Activated gamma-delta T cell treated with anti-CD3 and anti-CD28 coated beads, Interleukin-2, amount 50 U/mL, for 16 hours (primary cell): Measurements from ENCODE around the gene SMARCC1.
"Not testable (repeated sequence)": the region's sequence is repeated elsewhere in the genome, so short reads cannot be mapped to it uniquely, and the experiment has no call there.

Source experiments
- DNase-seq: peaks from one replicate; pipeline ENCODE4 v3.0.0-alpha.2; 2020; ENCODE audit warnings: low read depth

SMARCC1 gene

DNA sequence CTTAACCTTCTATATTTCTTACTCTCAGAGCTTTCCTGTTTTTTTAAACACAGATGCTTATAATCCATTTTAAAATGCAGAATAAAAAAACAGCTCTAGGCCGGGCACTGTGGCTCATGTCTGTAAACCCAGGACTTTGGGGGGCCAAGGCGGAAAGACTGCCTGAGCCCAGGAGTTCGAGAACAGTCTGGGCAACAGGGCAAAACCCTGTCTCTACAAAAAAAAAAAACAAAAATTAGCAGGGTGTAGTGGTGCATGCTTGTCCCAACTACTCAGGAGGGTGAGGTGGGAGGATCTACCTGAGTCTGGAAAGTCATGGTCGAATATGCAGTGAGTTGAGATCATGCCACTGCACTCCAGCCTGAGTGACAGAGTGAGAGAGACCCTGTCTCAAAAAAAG, 15.5 kb downstream of the SMARCC1 start:
- no peak for DNase-seq

DNA sequence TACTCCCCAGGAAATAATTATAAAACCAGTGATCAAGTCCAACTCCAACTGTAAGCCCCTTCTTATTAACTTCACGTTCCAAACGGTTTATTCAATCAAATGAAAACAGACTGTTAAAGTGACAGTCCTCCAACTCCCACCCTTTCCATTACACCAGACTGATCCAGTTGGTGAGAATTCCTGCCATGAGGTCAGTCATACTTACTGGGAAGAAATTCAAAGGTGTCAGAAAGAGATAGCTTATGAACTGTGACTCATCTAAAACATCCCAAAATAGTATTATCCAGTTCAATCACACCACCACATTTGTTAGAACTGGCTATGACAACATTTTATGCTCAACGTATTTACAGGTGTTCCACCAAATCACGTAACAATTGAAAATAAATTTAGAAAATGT, 19.5 kb downstream of the SMARCC1 start:
- DNase-seq = no peak

DNA sequence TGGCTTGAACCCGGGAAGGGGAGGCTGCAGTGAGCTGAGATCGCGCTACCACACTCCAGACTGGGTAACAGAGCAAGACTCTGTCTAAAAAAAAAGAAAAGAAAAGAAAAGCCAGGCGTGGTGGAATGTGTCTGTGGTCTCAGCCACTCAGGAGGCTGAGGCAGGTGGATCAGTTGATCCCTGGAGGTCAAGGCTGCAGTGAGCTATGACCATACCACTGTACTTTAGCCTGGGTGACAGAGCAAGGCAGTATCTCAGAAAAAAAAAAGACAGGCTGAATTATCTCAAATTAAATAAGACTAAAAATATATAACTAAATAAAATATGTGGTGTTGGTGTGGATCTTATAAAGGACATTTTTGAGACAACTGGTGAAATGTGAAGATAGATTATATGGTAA, 20.6 kb downstream of the SMARCC1 start:
- DNase-seq = no peak

DNA sequence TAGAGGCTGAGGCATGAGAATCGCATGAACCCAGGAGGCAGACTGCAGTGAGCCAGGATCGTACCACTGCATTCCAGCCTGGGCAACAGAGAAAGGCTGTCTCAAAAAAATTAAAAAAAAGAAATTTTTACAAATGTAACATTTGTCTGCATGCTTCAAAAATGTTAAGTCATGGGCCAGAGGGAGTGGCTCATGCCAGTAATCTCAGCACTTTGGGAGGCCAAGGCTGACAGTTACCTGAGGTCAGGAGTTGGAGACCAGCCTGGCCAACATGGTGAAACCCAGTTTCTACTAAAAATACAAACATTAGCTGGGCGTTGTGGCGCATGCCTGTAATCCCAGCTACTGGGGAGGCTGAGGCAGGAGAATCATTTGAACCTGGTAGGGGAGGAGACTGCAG, 21.5 kb downstream of the SMARCC1 start:
- not testable (repeated sequence) for DNase-seq

DNA sequence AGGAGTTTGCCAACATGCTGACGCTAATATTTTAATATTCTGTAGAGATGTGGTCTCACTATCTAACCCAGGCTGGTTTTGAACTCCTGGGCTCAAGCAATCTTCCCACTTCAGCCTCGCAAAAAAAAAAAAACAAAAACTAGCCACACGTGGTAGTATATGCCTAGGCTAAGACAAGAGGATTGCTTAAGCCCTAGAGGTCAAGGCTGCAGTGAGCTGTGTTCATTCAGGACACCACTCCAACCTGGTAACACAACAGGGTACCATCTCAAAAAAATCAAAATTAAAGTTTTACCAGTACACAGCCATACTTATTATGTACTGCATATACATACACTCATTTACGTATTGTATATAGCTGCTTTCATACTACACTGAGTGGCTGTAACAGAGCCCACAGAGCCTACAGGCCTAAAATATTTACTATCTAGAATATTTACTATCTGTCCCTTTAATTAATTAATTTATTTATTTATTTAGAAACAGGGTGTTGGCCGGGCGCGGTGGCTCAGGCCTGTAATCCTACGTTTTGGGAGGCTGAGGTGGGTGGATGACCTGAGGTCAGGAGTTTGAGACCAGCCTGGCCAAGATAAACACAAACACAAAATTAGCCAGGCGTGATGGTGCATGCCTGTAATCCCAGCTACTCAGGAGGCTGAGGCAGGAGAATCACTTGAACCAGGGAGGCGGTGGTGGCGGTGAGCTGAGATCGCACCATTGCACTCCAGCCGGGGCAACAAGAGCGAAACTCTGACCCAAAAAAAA, 23.2 kb downstream of the SMARCC1 start:
- DNase-seq = no peak

DNA sequence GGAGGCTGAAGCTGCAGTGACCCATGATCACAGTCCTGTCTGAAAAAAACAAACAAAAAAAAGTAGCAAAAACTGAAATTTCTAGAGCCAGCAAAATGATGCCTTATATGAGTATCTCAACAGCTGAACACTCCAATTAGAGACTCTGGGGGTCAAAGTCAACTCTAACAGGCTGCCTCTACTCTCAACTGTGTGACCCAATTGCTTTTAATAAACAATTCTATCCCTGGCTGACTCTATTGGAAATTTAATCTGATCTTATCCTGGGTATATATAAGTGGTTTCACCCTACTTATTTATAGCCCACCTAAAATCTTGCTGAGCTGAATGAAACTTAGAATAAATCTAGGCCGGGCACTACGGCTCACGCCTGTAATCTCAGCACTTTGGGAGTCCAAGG, 29.0 kb downstream of the SMARCC1 start:
- no peak for DNase-seq

DNA sequence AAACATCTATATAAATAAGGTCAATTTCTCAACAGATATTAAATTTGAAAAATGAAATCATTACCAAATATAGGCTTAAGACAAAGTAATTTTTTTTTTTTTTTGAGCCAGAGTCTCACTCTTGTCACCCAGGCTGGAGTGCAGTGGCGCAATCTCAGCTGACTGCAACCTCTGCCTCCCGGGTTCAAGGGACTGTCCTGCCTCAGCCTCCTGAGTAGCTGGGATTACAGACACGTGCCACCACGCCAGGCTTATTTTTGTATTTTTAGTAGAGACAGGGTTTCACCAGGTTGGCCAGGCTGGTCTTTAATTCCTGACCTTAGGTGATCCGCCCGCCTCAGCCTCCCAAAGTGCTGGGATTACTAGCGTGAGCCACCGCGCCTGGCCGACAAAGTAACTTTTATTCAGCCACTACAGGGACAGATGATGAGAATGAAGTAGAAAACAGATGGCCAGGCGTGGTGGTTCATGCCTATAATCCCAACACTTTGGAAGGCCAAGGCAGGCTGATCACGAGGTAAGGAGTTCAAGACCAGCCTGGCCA, 30.8 kb downstream of the SMARCC1 start:
- DNase-seq = not testable (repeated sequence)

DNA sequence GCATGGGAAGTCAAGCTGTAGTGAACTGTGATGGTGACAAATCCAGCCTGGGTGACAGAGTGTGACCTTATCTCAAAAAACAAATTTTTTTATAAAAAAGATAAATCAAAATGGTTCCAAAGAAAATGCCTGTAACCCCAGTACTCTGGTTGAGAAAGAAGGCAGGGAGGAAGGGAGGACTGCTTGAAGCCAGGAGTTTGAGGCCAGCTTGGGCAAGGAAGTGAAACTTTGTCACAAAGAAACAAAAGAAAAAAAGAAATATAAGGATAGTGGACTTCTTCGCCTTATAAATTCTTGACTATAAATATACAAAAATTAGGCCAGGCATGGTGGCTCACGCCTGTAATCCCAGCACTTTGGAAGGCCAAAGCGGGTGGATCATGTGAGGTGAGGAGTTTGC, 34.1 kb downstream of the SMARCC1 start:
- no peak for DNase-seq

DNA sequence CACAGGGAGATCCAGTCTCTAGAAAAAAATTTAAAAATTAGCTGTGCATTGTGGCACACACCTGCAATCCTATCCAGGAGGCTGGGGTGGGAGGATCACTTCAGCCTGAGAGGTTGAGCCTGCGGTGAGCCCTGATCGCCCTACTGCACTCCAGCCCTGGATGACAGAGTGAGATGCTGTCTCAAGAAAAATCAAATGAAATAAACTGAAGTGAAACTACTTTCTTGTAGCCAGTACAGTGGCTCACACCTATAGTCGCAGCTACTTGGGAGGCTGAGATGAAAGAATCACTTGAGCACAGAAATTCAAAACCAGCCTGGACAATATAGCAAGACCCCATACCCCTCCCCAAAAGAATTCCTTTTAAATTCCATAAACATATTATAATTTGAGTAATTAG, 35.4 kb downstream of the SMARCC1 start:
- DNase-seq = no peak

DNA sequence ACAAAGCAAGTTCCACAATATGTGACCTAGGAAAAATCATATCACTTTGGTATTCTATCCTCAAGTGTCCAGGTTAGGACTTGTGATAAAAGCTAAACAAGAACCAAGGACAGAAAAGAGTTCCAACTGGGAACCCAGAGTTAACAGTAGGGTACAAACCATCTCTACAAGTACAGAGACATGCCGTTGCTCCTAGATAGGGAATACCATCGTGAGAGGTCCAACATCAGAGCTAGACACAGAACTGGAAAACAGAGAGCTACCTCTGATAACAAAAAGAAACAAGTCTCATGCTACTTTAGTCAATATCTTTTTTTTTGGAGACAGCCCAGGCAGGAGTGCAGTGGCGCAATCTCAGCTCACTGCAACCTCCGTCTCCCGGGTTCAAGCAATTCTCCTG, 37.8 kb downstream of the SMARCC1 start:
- DNase-seq = no peak

DNA sequence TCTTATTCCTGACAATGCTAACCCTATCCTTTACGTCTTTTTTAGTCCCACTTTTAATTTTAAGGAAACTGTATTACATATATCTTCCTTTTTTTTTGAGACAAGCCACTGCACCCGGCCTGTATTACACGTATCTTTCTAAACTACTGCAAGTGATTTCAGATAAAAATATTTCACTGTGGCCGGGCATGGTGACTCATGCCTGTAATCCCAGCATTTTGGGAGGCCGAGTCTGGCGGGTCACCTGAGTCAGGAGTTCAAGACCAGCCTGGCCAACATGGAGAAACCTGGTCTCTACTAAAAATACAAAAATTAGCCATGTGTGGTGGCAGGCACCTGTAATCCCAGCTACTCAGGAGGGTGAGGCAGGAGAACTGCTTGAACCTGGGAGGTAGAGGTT, 38.3 kb downstream of the SMARCC1 start:
- DNase-seq = not testable (repeated sequence)

DNA sequence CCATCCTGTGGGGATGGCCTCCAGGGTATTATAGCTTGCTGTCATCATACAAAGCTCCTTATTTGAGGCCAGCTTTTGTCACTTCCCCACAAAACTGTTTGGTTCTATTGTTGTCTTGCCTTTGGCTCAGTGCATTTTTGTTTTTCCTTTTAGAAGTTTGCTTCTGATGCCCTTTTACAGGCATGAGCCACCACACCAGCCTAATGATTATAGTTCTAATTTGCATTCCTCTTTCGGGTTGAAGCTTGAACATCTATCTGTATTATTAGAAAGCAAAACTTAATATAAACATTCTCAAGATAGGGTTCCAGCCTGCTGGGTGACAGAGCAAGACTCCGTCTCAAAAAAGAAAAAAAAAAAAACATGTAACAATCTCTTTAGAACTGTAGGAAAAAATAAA, 39.8 kb downstream of the SMARCC1 start:
- DNase-seq = no peak

DNA sequence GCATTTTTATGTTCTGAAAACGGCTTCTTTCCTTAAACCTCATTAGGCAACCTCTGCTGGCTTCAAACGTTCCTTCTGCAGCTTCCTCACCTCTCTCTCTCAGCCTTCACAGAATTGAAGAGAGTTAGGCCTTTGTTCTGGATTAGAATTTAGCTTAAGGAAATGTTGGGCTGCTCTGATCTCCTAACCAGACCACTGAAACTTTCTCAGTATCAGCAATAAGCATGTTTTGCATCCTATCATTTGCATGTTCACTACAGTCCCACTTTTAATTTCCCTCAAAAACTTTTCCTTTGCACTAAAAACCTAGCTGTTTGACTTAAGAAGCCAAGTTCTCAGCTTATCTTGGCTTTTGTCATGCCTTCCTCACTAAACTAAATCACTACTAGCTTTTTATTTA, 49.5 kb downstream of the SMARCC1 start:
- no peak for DNase-seq

DNA sequence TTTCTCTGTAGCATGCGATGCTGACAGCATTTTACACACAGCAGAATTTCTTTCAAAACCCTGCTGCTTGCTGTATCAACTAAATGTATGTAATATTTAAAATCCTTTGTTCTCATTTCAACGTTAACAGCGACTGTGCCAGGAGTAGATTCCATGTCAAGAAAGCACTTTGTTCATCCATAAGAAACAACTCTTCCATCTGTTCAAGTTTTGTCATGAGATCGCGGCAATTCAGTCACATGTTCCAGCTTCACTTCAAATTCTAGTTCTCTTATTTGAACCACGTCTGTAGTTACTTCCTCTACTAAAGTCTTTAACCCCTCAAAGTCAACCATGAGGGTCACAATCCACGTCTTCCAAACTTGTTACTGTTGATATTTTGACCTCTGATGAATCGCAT, 50.6 kb downstream of the SMARCC1 start:
- no peak for DNase-seq

DNA sequence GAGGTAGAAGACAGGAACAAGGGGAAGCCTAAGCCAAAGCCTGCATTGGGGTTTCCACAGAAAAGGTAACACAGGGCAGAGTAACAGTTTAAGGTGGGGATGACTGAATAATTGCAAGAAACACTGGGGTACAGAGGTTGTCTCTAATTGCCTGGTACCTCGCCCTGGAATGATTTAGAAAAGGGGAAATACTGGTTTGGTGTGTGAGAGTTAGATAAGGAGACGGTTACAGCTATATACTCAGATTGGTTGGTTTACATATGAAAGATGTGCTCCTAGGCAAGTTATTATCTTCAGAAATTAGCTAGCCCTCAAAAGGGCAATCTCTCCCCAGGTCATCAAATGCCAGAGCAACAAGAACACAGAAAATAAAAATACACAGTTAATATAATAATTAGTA, 58.8 kb downstream of the SMARCC1 start:
- DNase-seq = no peak

DNA sequence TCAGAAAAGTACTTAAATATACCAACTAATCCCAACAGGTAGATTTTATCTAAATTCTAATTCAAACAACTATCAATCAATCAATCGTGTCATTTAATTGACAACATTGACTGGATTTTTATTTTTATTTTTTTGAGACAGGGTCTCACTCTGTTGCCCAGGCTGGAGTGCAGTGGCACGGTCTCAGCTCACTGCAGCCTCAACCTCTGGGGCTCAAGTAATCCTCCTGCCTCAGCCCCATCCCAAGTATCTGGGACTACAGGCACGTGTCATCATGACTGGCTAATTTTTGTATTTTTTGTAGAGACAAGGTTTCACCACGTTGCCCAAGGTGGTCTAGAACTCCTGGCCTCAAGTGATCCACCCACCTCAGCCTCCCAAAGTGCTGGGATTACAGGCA, 64.2 kb downstream of the SMARCC1 start:
- not testable (repeated sequence) for DNase-seq

DNA sequence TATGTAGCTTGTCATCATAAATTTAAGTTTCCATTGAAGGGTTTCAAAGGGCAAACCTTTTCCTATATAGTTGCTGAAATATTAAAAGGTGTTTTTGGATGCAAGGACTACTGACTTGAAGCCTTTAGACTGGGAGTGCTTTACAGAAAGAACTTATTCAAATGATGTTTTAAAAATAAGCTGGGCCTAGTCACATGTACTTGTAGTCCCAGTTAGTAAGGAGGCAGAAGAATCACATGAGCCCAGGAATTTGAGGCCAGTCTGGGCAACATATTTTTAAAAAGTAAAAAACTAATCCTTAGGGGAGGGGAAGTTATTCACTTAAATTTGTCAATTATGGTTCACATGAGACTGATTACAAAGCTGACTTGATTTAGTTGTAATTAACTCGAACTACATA, 65.0 kb downstream of the SMARCC1 start:
- no peak for DNase-seq

DNA sequence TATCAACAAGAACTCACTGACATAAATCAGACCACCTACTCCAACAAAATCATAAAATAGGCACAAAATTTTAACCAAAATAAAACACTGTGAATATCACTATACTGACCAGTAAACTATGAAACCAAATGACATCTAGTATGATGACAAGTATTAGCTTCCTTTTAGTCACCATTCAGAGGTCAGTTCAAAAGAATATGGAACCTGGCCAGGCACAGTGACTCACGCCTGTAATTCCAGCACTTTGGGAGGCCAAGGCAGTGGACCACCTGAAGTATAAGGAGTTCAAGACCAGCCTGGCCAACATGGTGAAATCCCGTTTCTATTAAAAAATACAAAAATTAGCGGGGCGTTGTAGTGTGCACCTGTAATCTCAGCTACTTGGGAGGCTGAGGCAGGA, 65.8 kb downstream of the SMARCC1 start:
- DNase-seq = no peak

DNA sequence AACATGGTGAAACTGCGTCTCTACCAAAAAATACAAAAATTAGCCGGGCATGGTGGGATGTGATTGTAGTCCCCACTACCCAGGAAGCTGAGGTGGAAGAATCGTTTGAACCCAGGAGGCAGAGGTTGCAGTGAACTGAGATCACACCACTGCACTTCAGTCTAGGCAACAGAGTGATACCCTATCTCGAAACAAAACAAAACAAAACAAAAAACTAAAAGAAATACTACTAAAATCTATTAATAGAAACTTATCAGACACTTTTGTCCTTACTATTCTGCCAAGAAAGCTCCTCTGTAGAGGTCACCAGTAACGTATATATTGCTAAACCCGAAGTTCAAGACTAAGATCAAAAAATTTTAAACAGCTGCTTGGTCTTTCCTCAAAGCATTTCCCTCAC, 67.1 kb downstream of the SMARCC1 start:
- DNase-seq = no peak

DNA sequence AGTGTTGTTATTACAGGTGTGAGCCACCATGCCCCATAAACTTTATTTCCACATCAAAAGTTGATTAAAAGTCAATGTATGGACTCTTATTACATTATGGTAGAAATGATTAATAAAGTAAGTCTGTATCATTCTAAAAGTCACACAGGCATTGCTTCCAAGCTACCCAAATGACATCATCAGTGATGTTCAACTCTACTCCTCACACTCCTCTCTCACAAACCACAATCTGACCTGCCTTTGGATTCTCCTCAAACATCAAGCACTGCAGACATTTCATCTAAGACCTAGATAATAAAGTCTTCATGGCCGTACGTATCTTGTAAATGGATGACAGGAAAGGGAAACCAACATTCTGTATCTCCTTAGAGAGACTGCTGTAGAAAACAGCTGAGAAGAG, 68.0 kb downstream of the SMARCC1 start:
- DNase-seq = no peak

DNA sequence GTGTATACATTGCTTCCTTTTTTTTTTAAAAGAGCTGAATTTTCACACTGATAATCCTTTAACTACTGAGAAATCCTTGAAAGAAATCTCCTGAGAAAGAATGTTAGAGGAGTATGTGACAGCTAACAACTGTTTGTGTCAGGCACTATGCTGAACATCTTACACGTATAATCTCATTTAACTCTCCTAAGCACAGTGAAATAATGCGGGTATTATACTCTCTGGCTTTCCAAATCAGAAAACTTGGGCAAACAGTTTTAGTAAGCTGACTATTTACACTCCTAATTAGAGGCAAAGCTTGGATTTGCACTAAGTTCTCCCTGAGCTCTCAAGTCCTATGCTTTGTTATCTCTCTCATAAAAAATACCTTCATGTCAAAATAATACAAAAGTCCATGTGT, 69.3 kb downstream of the SMARCC1 start:
- no peak for DNase-seq

DNA sequence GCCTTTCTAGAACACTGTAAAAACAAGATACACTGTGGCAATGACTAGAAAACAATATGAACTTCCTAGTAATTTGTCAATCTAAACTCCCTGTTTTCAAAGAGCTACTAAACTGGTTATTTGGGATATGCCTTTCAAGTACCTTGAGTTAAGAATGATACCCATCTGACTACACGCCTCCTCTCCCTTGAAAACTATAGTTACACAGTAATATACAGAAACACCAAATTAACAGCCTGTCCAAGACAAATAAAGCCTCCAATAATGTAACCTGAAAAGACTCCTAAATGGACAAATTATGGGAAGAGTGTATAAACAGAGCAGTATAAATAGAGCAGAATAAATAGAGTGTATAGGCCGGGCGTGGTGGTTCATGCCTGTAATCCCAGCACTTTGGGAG, 70.1 kb downstream of the SMARCC1 start:
- no peak for DNase-seq

DNA sequence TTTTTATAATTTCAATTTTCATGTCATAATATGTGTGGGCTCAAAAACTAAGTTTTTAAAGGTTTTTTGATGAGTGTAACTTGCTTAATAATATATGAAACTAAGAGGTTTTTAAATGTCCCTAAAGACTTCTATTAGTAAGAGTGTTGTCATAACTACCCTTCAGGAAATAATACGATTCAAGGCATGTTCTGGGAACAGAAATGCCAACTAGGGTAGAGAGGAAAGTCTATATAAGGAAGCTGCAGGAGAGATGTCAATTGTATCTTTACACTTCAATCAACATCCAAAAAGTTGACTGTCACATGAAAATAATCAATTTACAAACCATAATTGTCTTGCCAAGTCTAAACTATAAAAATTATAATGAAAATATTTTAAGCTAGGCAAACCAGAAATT, 76.3 kb downstream of the SMARCC1 start:
- no peak for DNase-seq

DNA sequence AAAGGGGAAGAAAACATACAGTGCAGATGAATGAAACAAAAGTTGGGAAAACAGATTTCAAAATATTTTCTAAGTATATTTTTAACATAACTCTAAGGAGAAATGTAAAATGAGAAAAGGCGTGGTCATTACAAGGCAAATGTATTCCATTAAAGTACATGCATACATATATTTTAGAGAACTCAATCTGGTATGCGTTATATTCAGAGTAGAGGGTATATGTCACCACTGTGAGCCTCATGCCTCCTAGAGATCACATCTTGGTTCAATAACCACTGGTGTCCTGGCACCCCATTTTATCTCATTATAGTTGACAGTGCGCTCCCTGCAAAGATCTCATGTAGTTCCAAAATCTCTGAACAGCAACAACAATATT, 77.5 kb downstream of the SMARCC1 start:
- DNase-seq = no peak
